IPS DF 4.7 (cell line): ENCODE data around the gene DNHD1.

Source experiments
- DNase-seq: peaks from one replicate; pipeline ENCODE4 v3.0.0-alpha.2; 2013; ENCODE audit warnings: low spot score; ENCODE audit errors: extremely low read depth

The DNHD1 gene

DNA sequence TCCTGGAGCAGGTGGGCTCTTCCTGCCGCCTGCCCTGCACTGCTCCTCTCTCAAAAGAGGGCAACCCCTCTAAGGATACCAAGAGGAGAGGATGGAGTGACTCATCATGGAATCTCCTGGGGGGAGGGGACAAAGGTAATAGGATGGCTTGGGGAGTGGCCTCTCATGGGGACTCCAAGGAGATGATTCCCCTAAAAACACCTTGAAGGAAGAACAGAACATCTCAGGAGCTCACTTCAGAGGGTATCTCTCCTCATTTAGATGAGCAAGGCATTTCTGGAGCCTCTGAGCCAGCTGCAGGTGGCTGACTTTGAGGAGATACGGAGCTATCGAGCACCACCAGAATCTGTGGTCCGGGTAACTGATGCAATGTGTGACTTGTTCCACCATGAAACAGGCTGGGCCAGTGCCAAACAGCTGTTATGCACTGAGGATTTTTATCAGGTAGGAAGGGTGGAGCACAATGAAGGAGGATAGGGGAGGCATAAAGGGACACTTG lies 66.1 kb downstream of the DNHD1 start:
- DNase-seq = no peak

DNA sequence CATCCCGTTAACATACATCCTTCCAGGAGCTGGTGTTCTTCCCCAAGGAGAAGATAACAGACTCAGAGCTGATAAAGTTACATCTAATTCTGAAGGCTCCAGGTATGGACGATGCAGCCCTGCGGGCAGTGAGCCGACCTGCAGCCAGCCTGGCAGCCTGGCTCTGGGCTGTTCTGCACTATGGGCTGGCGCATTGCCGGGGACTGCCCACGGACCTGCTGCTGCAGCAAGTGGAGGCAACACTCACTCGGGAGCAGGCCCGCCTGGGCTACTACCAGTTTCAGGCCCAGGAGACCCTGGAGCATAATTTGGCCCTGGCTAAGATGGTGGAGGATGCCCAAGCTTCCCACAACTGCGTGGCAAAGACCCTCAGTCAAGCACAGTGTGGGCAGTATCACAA lies 66.6 kb downstream of the DNHD1 start:
- DNase-seq = no peak

DNA sequence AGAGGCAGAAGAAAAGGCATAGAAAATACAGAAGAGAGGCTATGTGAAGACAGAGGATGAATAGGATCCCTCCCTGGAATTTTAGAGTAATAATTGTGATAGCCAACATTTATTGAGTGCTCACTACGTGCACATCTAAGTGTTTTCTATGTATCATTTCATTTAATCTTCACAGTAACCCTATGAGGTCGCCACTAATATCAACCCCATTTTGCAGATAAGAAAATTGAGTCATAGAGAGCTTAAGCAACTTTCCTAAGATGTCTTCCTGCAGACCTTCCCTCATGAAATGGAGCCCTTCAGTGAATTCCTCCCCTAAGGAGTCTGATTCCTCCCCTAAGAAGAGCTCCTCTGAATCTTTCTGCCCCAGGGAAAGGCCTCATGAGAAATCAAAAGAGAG lies 68.2 kb downstream of the DNHD1 start:
- no peak for DNase-seq

DNA sequence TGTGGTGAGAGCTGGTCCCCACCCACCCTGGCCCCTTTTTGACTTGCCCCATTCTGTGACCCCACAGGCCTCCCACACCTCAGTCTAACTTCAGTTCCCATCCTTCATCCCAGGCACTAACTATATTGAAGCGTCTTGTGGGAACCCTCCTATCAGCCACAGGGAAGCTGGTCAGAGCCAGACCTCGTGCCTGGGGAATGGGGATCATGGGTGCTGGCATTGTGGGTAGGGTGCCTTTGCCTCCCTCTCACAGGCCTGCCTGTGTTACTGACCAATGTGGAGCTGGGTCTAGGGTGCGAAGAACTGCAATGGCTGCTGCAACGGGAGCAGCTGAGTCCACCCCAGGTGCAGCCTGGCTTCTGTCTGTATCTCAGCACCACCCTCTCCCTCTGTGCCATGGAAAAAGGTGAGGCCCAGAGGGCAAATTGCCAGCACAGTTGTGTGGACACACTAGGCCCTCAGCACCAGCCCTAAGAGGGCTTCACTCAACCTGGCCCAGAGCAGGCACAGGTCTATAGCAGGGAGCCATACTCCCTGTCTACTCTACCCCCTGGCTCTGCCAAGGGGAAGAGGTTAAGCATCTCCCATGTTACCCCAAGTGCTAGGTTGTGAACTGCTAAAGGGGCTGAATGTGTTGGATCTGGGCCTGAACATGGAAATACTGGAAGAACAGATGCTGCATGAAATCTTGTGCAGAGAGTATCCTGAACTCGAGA lies 69.1 kb downstream of the DNHD1 start:
- no peak for DNase-seq

DNA sequence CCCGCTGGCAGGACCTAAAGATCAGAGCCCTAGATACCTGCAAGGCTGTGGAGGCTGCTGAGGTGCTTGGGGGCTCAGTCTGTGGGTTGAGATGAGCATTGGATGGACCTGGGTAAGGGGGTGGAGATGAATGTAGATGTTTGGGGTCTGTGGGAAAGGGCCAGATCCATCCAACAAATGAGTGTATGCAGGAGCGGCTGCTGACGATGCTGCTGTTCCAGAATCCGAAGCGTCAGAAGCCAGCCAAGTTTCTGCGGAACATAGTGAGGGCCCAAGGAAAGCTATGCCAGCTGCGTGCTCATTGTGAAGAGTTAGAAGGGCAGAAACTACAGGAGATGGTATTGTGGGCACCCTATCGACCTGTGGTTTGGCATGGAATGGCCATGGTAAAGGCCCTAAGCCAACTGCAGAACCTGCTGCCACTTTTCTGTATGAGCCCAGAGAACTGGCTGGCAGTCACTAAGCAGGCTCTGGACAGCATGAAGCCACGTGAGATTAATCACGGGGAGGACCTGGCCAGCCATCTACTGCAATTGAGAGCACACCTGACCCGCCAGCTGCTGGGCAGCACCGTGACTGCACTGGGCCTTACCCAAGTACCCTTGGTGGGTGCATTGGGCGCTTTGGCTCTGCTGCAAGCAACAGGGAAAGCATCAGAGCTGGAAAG lies 69.8 kb downstream of the DNHD1 start:
- no peak for DNase-seq

DNA sequence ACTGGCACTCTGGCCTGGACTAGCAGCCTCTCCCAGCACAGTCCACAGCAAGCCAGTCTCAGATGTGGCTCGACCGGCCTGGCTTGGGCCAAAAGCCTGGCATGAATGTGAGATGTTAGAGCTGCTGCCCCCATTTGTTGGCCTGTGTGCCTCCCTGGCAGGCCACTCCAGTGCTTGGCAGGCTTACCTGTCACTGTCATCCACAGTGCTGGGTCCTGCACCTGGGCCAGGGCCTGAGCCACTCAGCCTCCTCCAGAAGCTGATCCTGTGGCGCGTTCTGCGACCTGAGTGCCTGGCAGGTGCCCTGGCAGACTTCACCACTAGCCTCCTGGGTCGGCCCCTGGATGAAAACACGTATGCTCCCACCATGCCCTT lies 70.3 kb downstream of the DNHD1 start:
- no peak for DNase-seq

DNA sequence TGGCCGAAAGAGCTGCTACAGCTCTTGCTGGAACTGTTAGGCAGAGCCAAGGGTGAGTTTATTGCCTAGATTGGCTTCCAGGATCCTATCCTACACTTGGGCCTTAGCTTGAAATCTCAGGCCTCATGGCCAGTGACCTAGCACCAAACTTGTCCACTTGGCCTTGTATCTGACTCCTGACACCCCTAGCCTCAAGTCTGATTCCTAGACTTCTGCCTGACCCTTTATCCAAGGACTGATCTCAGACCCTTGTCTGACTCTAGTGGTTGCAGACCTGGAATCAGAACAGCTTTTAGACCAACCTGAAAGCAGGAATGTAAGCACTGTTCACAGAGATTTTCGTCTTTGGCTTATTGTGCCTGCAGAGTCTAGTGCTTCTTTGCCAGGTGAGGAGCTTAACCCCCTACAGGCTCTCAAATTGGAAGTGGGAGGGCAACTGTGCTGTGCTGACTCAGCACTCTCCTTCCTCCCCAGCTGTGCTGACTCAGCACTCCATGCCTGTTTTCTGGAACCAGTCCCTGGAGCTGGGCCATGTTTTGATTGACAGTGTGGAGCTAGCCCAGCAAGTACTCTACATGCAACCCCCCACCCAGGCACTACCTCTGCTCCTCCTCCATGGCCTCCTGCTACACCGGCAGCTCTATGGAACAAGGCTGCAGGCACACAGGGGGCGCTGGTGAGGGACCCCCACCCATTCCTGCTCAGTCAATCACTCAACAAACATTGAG lies 71.3 kb downstream of the DNHD1 start:
- DNase-seq = no peak

DNA sequence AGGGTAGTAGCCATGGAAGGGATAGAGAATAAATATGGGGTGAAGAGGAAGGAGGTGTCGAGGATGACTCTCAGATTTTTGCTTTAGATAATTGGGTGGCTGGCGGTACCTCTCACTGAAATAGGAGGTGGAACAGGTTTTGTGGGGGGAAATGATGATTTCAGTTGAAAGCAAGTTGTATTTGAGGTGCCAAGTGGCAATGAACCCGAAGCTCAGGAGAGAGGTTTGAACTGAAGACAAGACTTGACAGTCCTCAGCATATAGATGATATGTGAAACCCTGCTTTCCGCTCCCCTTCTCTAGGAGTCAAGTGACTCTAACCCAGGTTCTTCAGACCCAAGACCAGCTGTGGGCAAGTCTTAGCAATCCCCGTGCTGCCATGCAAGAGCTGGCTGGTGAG lies 72.6 kb downstream of the DNHD1 start:
- DNase-seq = no peak

DNA sequence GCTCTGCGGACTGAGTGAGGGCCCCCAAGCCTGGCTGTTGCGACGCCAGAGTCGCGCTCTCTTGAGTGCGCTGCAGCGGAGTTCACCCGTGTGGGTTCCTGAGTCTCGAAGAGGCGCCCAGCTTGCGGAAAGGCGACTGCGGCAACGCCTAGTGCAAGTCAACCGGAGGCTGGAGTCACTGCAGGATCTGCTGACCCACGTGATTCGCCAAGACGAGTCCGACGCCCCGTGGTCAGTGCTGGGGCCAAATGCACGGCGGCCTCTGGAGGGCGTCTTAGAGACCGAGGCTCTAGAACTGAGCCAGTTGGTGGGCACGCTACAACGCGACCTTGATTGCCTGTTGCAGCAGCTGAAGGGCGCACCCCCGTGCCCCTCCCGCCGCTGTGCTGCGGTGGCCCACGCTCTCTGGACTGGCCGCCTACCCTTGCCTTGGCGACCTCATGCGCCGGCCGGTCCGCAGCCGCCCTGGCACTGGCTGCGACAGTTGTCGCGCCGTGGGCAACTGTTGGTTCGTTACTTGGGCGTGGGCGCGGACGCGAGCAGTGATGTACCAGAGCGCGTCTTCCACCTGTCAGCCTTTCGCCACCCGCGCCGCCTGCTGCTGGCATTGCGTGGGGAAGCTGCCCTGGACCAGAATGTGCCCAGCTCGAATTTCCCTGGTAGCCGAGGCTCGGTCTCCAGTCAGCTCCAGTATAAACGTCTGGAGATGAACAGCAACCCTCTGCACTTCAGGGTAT lies 73.8 kb downstream of the DNHD1 start:
- DNase-seq = no peak

DNA sequence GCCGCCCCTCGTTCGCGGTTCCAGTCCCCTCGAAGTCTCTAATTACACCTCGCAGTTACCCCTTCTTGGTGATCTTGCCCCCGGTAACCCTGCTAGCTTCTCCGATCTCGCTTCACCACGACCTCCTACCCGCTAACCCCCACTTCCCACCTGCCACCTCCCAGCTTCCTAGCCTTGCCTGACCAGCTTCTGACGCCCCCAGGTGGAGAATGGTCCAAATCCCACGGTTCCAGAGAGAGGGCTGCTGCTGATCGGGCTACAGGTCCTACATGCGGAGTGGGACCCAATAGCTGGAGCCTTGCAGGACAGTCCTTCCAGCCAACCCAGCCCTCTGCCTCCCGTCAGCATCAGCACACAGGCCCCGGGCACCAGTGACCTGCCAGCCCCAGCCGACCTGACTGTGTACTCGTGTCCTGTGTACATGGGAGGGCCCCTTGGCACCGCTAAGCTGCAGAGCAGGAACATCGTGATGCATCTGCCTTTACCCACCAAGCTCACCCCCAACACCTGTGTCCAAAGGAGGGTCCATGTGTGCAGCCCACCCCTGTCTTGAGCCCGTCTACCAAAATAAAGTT lies 74.4 kb downstream of the DNHD1 start:
- no peak for DNase-seq

DNA sequence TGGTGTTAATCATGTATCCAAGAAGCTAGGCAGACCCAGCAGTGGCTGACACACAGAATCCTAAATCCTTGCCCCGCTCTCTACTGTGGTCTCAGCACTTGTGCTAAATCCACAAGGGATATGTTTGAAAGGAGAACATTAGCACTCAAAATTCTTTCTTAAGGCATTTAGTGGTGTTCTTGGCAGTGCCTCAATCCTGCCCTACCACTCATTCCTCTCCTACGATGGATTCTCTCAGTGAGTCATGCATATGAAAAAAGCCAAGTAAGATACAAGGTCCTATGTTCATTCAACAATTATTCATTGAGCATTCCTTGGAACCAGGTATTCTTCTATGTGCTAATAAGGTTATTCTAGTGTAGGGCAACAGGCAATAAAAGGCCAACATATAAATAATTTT lies 75.1 kb downstream of the DNHD1 start:
- DNase-seq = no peak

DNA sequence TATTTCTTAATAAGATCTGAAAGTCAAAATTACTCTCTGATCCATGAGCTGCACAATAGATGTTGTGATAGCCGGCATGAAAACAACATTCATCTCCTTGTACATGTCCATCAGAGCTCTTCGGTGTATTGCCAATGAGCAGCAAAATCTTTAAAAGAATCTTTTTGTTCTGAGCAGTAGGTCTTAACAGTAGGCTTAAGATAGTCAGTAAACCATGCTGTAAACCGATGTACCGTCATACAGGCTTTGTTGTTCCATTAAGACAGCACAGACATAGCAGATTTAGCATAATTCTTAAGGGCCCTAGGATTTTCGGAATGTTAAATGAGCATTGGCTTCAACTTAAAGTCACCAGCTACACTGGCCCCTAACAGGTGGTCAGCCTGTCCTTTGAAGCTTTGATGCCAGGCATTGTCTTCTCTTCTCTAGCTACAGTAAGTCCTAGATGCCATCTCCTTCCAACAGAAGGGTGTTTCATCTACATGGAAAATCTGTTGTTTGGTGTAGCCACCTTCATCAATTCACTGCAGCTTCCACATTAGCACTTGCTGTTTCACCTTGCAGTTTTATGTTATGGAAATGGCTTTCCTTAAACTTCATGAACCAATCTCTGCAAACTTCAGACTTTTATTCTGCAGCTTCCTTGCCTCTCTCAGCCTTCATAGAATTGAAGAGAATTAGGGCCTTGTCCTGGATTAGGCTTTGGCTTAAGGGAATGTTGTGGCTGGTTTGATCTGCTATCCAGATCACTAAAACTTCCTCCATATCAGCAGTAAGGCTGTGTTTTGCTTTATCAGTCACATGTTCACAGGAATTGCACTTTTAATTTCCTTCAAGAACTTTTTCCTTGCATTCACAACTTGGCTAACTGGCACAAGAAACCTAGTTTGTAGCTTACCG lies 78.0 kb downstream of the DNHD1 start:
- DNase-seq = no peak

DNA sequence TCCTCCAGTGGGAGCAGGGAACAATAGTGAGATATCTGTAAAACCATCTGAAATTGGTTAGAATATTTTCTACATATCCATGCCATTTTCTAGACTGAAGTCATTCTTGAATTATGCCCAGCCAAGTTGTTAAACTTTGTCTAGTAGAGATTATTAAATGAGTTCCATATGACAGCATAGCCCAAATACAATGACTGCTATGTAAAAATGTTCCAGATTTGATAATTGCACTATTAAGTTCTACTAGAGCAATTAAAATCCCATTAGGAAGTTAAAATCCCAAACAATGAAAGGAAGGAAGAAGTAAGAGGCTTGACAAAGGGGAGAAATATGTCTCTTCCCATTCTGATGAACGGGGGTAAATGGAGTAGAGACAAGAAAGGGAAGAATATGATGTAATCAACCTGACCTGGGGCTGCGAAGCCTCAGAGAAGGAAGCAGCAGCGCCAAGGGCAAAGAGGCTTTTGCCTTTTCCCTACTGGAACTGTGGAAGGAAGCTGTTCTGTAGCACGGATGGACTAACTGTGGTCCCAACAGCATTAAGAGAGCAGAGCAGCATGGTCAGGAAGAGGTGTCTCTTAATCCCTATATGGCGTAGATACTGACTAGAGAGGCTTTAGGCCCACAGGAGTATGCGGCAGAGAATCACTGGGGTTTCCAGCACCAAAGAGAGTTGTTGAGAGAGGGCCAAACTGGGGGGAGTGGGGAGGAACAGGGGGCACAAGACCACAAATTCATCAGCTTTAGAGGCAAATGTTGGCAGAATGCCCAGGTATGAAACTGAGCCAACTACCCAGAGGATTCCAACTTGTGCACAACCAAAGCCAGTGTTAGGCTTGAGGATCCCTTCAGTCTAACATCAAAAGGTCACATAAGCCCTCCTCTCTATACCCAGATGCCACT lies 79.6 kb downstream of the DNHD1 start:
- DNase-seq = no peak

DNA sequence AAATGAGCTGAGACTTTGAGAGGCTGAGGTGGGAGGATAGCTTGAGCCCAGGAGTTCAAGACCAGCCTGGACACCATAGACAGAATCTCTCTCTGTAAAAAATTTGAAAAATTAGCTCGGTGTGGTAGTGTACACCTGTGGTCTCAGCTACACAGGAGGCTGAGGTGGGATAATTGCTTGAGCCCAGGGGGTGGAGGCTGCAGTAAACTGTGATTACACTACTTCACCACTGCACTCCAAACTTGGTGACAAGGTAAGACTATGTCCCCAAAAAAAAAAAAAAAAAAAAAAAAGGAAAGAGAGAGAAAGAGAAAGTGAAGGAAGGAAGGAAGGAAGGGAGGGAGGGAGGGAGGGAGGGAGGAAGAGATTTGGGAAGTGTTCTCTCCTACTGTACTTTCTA lies 81.1 kb downstream of the DNHD1 start:
- DNase-seq = no peak

DNA sequence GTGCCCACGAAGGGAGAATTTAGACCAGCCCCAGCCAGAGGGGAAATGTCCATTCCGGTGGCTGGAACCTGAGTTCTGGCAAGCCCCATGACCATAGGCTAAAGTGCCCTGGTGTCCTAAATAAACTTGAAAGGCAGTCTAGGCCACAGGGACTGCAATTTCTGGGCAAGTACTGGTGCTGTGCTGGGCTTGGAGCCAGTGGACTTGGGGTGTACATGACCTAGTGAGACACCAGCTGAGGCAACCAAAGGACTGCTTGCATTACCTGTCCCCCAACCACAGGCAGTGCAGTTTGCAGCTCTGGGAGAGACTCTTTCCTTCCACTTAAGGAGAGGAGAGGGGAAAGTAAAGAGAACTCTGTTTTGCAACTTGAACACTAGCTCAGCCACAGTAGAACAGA lies 82.6 kb downstream of the DNHD1 start:
- no peak for DNase-seq

DNA sequence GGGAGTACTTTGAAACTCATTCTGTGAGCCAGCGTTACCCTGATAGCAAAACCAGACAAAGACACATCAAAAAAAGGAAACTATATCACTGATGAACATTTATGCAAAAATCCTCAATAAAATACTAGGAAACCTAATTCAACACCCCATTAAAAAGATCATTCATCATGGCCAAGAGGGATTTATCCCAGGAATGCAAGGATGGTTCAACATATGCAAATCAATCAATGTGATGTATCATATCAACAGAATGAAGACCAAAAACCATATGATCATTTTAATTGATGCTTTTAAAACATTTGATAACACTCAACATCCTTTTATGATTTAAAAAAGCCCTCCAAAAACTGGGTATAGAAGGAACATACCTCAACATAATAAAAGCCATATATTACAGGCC lies 86.5 kb downstream of the DNHD1 start:
- DNase-seq = no peak

DNA sequence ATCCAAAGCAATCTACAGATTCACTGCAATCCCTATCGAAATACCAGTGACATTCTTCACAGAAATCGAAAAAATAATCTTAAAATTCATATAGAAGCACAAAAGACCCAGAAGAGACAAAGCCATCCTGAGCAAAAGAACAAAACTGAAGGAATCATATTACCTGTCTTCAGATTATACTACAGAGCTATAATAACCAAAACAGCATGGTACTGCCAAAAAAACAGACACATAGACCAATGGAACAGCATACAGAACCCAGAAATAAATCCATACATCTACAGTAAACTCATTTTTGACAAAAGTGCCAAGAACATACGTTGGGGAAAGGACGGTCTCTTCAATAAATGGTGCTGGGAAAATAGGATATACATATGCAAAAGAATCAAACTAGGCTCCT lies 87.4 kb downstream of the DNHD1 start:
- DNase-seq = no peak

DNA sequence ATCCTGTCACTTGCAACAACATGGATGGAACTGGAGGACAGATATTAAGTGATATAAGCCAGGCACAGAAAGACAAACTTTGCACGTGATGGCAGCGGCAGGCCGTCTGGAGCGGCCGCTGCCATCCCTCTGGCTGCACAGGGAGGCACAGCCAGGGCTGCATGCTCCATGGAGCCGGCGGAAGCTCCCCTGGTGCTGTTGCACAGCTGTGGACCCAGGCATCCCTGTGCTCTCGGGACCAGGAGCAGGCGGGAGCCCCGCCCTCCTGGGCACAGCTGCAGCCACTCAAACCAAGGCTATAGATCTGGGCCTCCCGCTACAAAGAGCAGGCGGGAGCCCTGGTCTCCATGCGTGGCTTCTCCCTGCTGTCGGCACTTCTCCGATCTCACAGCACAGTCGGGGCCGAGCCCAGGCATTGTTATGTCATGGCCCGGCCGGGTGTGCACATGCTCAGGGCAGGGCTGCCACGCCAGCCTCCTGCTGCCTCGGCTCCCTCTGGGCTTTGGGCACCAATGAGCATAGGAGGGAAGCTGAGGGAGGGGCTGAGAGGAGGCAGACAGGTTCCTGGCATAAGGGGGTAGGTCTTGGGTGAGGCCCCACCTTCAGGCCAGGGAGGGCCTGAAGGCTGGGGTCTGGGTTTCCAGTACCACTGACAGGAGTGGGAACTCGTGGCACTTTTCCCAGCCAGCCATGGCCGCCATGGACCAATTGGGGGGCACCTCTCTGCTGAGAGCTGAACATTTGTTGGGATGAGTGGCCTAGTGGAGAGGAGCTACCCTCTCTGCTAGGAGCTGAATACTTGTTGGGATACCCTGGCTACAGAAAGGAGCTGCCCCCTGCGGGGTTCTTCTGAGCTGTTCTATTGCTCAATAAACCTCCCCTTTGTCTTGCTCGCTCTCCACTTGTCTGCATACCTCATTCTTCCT lies 89.6 kb downstream of the DNHD1 start:
- DNase-seq = no peak
